Gastroesophageal sphincter (tissue), 3 donors: ENCODE results near the gene LRFN2.

Experiments used
- CTCF ChIP-seq, 4 experiments: fragments of 200-600 bp in 2 of 4; fragments of 450-650 bp in 2 of 4; sonication (generic) in 1 of 4; IDR thresholded peaks; one replicate each; pipeline ENCODE4 v1.5.1; 2017 to 2019; ENCODE audit warnings: antibody characterized with exemption in 4 of 4, mild to moderate bottlenecking in 2 of 4, moderate library complexity in 2 of 4
- POLR2A ChIP-seq, 2 donors: fragments of 450-650 bp; IDR thresholded peaks; one replicate each; pipeline ENCODE4 v1.6.1; 2017; ENCODE audit warnings: antibody characterized with exemption in 2 of 2, mild to moderate bottlenecking in 2 of 2, moderate library complexity in 1 of 2

GRCh38 chr6:40498148-40498547 lies 89.0 kb downstream of the LRFN2 start:
- TF ChIP-seq CTCF (IDR thresholded peaks at IDR 0.05) (no peak), POLR2A (IDR thresholded peaks at IDR 0.05) (no peak)
